H1 (cell line): Measurements from ENCODE around the gene SYNDIG1.

ENCODE experiments used
- CTCF ChIP-seq, 3 experiments: IDR thresholded peaks; 1 replicate in 2 of 3; 2 replicates in 1 of 3; pipeline versions ENCODE4 v1.5.1 to v1.6.1; 2011; ENCODE audit warnings: low read length in 3 of 3, mild to moderate bottlenecking in 3 of 3, inconsistent platforms in 2 of 3, low read depth in 1 of 3, moderate library complexity in 1 of 3; ENCODE audit not compliant: insufficient read depth in 1 of 3; ENCODE audit errors: control extremely low read depth in 1 of 3
- EP300 ChIP-seq, 2 experiments: IDR thresholded peaks; 1 replicate in 1 of 2; 2 replicates in 1 of 2; pipeline ENCODE4 v1.6.1; 2011 to 2012; ENCODE audit warnings: low read depth in 2 of 2, low read length in 2 of 2, mild to moderate bottlenecking in 2 of 2, borderline replicate concordance in 1 of 2, inconsistent platforms in 1 of 2, moderate library complexity in 1 of 2
- EZH2 ChIP-seq: fragments of 200-600 bp; sonication (generic); IDR thresholded peaks from 2 replicates; pipeline ENCODE4 v1.7.1; 2012; ENCODE audit warnings: low read depth, mild to moderate bottlenecking, moderate library complexity, low read length, inconsistent platforms; ENCODE audit not compliant: severe bottlenecking
- KDM5A ChIP-seq: fragments of 200-600 bp; IDR thresholded peaks from 2 replicates; pipeline ENCODE4 v1.7.1; 2012; ENCODE audit warnings: mild to moderate bottlenecking, low read length, inconsistent platforms, mixed read lengths
- POLR2AphosphoS5 ChIP-seq: IDR thresholded peaks from 2 replicates; pipeline ENCODE4 v1.6.1; 2011; ENCODE audit warnings: low read depth, low read length
- RNF2 ChIP-seq: fragments of 200-900, 300-1000 bp; sonication (generic); IDR thresholded peaks from 2 replicates; pipeline ENCODE4 v1.7.1; 2016; ENCODE audit warnings: borderline replicate concordance, low read depth, mild to moderate bottlenecking, antibody characterized with exemption, low read length; ENCODE audit not compliant: poor library complexity, severe bottlenecking; ENCODE audit errors: missing control alignments
- SIRT6 ChIP-seq: IDR thresholded peaks from one replicate; pipeline ENCODE4 v1.7.1; 2012; ENCODE audit warnings: low read length, inconsistent platforms
- SIX5 ChIP-seq: IDR thresholded peaks from 2 replicates; pipeline ENCODE4 v1.6.1; 2011; ENCODE audit warnings: mild to moderate bottlenecking, low read depth, low read length
- ZNF274 ChIP-seq: IDR thresholded peaks from 2 replicates; pipeline ENCODE4 v1.7.0; 2012; ENCODE audit warnings: low read length, borderline replicate concordance; ENCODE audit errors: extremely low read depth

- TF ChIP-seq CTCF (IDR thresholded peaks at IDR 0.05; ENCODE audit: control extremely low read depth in 1 of 3, insufficient read depth in 1 of 3, low read depth in 1 of 3, low read length in 3 of 3) (no peak), EP300 (IDR thresholded peaks at IDR 0.05; ENCODE audit: borderline replicate concordance in 1 of 2, low read depth in 2 of 2, low read length in 2 of 2) (no peak), RNF2 (no peak), POLR2AphosphoS5 (no peak), KDM5A (no peak), SIX5 (no peak), SIRT6 (no peak), ZNF274 (no peak), EZH2 (no peak)
Measured at GRCh38 chr20:24627926-24628325, 158.5 kb downstream of the SYNDIG1 start.
